ENCODE data around the gene ZNF628.

The ZNF628 gene

DNA sequence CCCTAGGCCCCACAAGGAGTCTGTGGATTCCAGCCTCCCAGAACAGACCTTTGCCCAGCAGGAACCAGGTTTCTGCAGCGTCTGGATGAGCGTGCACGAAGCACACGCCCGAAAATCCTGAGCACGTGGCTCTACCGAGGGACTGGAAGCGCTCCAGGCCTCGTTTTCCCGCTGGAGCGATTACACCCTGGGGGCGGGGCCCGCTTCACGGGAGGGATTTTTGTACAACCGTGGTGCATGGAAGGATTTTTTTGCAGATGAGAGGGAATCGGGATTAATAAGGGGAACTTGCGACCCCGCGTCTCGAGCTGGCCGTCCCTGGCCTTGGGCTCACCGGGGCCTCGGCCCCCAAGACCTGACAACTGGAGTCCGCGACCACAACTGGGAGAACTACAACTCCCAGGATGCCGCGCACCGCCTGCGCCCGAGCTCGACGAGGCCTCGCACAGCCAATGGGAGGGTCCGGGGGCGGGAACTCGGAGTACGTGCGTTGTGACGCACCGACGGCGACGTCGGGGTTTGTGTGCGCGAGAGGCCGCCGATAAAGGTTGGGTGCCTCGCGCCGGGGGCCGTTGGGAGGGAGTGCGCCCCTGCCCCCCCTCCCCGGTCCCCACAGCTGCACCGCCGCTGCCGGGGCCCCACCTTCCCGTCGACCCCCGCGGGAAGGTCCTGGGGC lies at the start of gene ZNF628:
TSS of gene ZNF628 (plus strand) at position 518 of the 676 bp plus-strand sequence. CDS start 3,294 bp downstream, outside the sequence.
- peak; percentile 100 for DNase-seq (ENCODE audit: insufficient read length, low spot score)
- TF ChIP-seq POLR2A (IDR thresholded peaks at IDR 0.05; ENCODE audit: low read depth, low read length), result peak; percentile 32; the same call in 1 of the 2 replicates
- no peak for FAIRE-seq

DNA sequence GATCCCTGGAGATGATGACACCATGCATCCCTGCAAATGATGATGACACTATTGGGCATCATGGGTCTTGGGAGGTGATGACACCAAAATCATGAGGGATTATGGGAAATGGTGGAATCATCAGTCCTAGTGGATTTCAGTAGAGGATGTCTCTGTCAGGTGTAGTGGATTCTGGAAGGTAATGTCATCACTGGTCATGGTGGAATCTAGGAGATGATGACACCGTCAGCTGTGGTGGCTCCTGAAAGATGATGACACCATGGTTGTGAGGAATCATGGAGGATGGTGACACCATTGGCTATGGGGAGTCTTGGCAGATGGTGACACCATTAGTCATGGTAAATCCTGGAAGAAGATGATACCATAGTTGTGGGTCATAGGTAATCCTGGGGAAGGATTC lies 45.2 kb upstream of the ZNF628 start:
- FAIRE-seq, result no peak
- no peak for DNase-seq (ENCODE audit: insufficient read length, low spot score)
- no peak for TF ChIP-seq POLR2A (IDR thresholded peaks at IDR 0.05; ENCODE audit: low read depth, low read length)

DNA sequence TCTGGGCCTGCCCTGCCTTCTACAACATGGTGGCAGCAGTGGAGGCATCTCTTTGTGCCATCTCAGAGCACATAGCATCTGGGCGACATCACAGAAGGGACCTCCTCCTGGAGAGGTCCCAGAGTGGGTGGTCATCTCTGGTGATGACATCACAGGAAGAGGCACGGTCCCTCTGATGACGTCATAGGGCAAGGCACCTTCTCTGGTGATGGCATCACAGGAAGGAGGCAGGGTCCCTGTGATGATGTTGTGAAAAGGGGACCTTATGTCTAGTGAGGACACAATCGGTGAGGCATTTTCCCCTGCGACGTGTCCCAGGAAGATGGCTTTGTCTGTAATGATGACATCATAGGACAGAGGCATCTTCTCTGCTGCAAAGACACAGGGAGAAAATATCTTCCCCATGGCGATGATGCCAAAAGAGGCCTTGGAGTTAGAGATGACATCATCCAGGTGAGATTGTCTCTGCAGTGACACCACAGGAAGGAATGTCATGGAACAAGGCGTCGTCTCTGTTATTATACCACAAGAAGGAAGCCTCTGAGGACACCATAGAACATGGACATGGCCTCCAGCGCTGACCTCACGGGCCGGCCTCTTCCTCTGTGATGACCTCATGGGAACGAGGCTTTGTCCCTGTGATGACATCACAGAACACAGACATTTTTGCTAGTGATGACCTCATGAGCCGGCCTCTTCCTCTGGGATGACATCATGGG lies 44.0 kb upstream of the ZNF628 start:
- no peak for FAIRE-seq
- no peak for TF ChIP-seq POLR2A (IDR thresholded peaks at IDR 0.05; ENCODE audit: low read depth, low read length)
- no peak for DNase-seq (ENCODE audit: insufficient read length, low spot score)

DNA sequence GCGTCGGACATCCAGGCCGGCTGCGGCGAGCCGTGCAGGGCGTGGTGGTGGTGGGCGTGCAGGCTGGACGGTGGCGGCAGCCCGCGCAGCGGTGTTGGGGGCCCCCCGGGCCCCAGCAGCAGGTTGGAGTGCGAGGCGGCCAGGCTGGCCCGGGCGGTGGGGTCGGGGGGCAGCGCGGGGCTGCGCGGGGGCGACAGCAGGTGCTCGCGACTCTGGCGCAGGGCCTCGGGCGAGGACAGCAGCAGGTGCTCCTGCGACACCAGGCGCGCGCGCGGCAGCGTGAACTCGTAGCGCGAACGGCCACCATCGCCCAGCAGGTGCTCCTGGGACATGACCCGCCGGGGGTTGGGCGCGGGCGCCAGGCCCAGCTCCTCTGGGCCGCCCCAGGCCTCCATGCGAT lies 43.1 kb upstream of the ZNF628 start:
- FAIRE-seq (no peak), DNase-seq (ENCODE audit: insufficient read length, low spot score) (no peak)
- no peak for TF ChIP-seq POLR2A (IDR thresholded peaks at IDR 0.05; ENCODE audit: low read depth, low read length)

DNA sequence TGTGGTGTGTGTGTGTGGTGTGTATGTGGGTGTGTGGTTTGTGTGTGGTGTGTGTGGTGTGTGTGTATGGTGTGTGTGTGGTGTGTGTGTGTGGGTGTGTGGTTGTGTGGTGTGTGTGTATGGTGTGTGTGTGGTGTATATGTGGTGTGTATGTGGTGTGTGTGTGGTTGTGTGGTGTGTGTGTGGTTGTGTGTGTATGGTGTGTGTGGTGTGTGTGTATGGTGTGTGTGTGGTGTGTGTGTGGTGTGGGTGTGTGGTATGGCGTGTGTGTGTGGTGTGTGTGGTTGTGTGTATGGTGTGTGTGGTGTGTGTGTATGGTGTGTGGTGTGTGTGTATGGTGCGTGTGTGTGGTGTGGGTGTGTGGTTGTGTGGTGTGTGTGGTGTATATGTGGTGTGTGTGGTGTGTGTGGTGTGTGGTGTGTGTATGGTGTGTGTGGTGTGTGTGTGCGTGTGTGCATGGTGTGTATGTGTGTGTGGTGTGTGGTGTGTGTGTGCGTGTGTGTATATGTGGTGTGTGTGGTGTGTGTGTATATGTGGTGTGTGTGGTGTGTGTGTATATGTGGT lies 42.0 kb upstream of the ZNF628 start:
- FAIRE-seq (no peak), DNase-seq (ENCODE audit: insufficient read length, low spot score) (no peak)
- no peak; the same call in 1 of the 2 replicates for TF ChIP-seq POLR2A (IDR thresholded peaks at IDR 0.05; ENCODE audit: low read depth, low read length)

DNA sequence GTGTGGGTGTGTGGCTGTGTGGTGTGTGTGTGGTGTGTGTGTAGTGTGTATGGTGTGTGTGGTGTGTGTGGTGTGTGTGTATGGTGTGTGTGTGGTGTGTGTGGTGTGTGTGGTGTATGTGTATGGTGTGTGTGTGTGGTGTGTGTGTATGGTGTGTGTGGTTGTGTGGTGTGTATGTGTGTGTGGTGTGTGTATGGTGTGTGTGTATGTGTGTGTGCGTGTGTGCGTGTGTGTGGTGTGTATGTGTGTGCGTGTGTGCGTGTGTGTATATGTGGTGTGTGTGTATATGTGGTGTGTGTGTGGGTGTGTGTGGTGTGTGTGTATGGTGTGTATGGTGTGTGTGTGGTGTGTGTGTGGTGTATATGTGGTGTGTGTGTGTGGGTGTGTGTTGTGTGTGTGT lies 41.4 kb upstream of the ZNF628 start:
- DNase-seq (ENCODE audit: insufficient read length, low spot score) (no peak), FAIRE-seq (no peak)
- no peak for TF ChIP-seq POLR2A (IDR thresholded peaks at IDR 0.05; ENCODE audit: low read depth, low read length)

DNA sequence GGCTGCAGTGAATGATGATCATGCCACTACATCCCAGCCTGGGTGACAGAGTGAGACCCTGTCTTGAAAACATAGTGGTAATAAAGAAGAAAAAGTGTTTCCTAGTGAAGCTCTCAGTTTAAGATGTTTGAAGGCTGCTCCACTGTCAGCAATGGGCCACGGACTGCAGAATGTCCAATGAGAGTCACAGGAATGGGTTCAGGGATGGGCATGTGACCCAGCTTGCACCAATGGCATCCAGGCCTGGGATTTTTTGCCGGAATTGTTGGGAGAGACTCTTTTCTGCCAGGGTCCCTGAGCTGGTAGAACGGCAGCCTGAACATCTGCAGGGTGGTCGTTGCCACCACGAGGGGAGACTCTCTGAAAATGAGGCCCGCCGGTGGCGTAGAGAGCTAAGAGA lies 39.6 kb upstream of the ZNF628 start:
- no peak for TF ChIP-seq POLR2A (IDR thresholded peaks at IDR 0.05; ENCODE audit: low read depth, low read length)
- FAIRE-seq (no peak), DNase-seq (ENCODE audit: insufficient read length, low spot score) (no peak)

DNA sequence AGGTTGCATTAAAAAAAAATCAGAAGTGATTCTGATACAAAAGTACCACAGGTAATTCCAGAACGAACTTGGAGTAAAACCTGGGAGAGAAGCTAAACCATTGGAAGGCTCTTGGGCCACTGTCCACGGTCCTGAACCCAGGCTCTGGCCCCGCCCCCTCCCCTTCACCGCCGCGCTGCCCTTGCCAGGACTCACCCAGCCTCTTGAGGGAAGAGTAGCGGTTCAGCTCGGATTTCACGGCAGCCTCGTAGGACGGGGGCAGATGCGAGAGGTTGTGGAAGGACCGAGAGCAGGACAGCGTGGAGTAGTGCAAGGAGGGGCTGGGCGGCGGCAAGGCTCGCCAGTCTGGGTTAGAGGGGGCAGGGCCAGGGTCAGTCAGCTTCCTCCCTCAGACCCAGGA lies 39.0 kb upstream of the ZNF628 start:
- no peak for FAIRE-seq
- peak; percentile 98 for DNase-seq (ENCODE audit: insufficient read length, low spot score)
- TF ChIP-seq POLR2A (IDR thresholded peaks at IDR 0.05; ENCODE audit: low read depth, low read length), result 0 out of 2 replicates have a peak, but pooled peaks have one; percentile 13

DNA sequence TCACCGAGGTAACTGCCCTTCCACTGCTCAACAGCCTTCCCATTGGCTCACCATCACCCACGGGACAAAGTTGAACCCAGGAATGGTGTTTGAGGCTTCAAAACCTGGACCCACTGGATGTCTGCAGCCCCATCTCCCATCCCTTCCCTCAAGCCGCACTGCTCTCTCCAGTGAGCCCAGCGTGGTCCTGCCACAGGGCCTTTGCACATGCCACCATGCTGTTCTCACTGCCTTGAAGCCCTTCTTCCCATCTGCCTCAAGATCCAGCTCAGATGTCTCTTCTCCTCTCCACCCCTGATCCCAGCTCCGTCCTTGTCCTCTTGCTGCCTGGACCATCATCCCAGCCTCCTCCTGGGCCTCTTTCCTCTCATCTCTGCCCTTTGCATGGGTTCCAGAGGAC lies 37.4 kb upstream of the ZNF628 start:
- no peak for DNase-seq (ENCODE audit: insufficient read length, low spot score)
- FAIRE-seq, result no peak
- no peak for TF ChIP-seq POLR2A (IDR thresholded peaks at IDR 0.05; ENCODE audit: low read depth, low read length)

DNA sequence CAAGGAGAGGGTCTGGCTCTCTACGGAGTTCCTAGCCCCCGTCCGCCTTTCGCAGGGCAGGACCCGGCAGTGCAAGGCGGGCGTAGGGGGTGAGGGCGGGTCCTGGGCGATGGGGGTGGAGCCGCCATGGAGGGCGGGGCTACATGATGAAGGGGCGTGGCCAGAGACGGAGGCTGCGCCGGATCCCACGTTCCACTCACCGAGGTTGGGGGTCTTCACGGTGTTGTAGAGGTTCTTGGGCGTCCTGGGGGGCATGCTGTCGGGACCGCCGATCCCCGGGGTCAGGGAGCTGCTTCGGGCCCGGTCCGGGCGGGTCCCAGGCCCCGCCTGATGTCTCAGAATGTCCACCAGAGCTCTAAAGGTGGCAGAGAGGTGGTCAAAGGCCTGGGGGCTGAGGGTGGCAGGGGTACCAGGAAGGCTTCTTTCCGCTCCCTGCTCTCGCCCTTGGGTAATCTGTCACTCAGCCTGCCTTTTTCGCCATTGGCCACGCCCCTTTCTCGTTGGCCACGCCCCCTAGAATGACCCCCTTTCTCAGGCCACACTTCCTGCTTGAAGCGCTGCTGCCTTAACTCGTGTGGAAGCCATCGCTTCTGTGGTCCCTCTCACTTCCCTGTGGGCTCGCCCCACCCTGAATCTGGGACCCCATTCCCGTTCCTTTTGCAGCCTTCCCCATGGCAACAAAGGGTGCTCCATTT lies 35.9 kb upstream of the ZNF628 start:
- TF ChIP-seq POLR2A (IDR thresholded peaks at IDR 0.05; ENCODE audit: low read depth, low read length), result no peak
- no peak for DNase-seq (ENCODE audit: insufficient read length, low spot score)
- no peak for FAIRE-seq

DNA sequence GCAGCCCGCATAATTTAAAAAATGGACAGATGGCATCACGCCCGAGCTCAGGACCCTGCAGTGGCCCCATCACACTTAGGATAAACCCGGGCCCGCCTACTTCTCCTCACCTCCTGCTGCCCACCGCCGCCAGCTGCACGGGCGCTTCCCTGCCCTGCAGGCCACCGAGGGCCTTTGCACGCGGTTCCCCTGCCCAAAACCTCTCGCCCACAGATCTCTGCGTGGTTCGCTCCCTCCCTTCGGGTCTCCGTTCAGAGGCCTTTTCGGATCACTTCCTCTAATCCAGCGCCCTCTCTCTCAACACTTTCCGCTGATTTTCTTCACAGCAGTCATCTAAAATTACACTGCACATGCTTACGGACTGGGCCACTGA lies 35.1 kb upstream of the ZNF628 start:
- TF ChIP-seq POLR2A (IDR thresholded peaks at IDR 0.05; ENCODE audit: low read depth, low read length), result no peak
- no peak for FAIRE-seq

DNA sequence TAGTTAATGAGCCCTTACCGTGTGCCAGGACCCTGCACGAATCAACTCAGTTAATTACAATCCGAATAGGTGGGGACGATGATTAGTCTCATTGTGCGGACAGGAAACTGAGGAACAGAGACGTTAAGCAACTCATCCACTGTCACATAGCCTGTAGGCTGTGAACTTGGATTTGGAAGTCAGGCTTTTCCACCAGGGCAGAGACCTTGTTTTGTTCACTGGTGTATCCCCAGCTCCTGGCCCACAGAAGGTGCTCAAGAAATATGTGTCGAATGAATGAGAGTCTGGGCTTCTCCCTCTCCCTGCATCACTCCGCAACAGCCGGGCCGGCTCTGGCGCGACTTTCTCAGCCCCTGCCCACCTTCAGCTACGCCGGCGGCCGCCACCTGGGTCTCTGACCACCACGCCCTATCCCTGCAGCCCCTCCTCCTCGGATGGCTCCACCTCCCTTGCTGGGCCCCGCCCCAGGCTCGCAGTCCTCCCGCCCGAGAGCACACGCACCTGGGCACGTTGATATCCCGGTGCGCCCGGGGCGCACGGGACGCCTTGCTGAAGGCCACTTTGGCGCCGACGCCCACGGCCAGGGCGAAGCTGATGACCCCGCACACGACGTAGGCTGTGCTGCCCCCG lies 34.6 kb upstream of the ZNF628 start:
- DNase-seq (ENCODE audit: insufficient read length, low spot score) (no peak), FAIRE-seq (no peak)
- no peak for TF ChIP-seq POLR2A (IDR thresholded peaks at IDR 0.05; ENCODE audit: low read depth, low read length)

More for the DNA sequence above, 35.1 kb upstream of the ZNF628 start:
- no peak for DNase-seq (ENCODE audit: insufficient read length, low spot score)

DNA sequence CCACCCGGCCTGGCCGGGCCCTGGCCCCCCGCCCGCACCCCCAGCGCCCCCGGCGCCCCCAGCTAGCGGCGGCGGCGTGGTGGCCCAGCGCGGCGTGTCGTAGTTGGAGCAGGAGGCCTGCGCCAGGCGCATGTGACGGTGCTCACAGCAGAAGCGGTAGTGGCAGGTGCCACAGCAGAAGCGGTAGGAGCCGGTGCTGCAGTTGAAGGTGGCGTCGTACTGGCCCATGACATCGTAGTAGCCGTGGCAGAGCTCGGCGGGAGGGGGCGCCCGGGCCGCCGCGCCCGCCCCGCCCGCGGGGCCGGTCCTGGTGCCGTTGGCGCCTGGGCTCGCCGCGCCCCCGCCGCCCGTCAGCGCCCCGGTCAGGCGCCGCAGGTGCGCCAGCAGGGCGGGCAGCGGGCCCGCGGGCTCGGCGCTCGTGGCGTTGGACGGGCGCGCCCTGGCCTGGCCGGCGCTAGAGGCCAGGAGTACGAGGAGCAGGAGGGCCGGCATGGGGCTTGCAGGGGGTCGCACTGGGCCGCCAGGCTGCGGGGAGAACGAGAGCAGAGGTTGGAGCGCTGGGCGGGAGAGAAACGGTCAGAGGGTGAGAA lies 34.0 kb upstream of the ZNF628 start:
- no peak for TF ChIP-seq POLR2A (IDR thresholded peaks at IDR 0.05; ENCODE audit: low read depth, low read length)
- no peak for DNase-seq (ENCODE audit: insufficient read length, low spot score)
- FAIRE-seq, result no peak
